ENCODE data around the gene EIF5. TPM values are rescaled to one million over a fixed set of nuclear protein-coding genes. Genes with fewer than 3 reads are reported as not detected.

EIF5 gene
- total RNA-seq, 1 donor from 2014 or later: 187 TPM

DNA sequence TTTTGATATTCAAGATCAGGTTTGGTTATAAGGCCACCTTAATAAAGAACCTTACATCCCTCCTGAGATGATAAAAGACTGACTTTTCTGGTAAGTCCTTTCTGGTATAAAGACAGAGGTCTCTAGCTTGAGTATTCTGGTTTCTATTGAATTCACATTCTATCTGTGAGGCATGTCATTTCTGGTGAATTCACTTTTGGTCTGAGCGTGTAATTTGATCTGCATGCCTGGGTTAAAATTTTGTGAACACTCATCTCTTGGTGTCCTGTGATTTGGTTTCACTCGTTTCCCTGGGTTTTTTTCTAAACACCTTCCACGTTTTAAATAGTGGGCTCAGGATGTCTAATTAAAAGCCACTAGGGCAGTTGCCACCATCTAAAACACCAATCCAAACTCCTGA lies 12.2 kb downstream of the EIF5 start:
- DNase-seq (ENCODE audit: low read depth): no peak
- TF ChIP-seq, protein P1, sequence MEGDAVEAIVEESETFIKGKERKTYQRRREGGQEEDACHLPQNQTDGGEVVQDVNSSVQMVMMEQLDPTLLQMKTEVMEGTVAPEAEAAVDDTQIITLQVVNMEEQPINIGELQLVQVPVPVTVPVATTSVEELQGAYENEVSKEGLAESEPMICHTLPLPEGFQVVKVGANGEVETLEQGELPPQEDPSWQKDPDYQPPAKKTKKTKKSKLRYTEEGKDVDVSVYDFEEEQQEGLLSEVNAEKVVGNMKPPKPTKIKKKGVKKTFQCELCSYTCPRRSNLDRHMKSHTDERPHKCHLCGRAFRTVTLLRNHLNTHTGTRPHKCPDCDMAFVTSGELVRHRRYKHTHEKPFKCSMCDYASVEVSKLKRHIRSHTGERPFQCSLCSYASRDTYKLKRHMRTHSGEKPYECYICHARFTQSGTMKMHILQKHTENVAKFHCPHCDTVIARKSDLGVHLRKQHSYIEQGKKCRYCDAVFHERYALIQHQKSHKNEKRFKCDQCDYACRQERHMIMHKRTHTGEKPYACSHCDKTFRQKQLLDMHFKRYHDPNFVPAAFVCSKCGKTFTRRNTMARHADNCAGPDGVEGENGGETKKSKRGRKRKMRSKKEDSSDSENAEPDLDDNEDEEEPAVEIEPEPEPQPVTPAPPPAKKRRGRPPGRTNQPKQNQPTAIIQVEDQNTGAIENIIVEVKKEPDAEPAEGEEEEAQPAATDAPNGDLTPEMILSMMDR (conservative IDR thresholded peaks at IDR 0.05; ENCODE audit: low read depth, low read length): no peak

DNA sequence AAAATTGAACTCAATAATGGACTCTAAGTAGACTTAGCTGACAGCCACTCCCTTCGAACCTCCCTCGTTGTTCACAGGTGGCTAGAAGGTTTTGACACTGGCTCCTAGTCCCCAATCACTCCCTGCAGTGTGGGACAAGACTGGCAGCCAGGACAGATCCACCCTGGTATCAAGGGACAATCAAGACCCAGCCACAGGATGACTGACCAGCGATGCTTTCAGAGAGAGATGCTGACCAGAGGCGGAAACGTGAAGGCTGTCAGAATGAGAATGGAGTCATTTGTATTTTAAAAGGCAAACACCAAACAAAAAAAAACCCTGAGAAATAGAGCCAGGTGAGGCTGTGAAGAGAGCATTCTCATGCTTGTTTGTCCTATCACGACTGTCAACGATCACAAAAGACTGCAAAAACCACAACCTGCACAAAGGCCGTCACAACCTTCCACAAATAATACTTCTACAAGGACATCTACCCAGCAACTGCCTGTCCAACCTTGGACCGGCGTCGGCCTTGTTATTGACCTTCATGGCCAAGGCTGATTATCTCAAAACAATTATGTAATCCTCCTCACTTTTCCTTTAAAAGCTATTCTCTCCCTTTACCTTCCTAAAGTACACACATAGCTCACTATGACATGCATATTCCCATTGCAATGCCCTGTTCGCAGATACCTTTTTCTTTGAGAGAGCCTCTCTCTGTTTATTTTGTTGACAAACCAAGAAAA lies 13.2 kb downstream of the EIF5 start:
- no peak for DNase-seq (ENCODE audit: low read depth)
- TF ChIP-seq, protein P1 (conservative IDR thresholded peaks at IDR 0.05; ENCODE audit: low read depth, low read length): no peak
- H3K4me3 ChIP-seq (ENCODE audit: low read depth, low read length): no peak overlapping the region

More for the DNA sequence above, 12.2 kb downstream of the EIF5 start:
- H3K4me3 ChIP-seq (ENCODE audit: low read depth, low read length): no peak overlapping the region

DNA sequence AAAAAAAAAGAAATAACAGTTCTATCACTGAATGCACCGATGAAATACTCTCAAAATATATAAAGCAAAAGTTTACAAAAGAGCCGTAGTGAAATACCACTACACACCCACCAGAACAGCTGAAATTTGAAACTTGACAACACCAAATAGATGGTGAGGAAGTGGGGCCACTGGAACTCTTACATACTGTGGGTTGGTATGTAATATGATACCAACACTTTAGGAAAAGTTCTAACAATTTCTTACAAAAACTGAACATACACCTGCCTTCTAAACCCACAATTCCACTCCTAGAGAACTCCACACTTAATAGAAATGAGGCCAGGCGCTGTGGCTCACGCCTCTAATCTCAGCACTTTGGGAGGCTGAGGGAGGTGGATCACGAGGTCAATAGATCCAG lies 14.1 kb downstream of the EIF5 start:
- no peak overlapping the region for H3K4me3 ChIP-seq (ENCODE audit: low read depth, low read length)
- DNase-seq (ENCODE audit: low read depth): no peak
- TF ChIP-seq, protein P1 (conservative IDR thresholded peaks at IDR 0.05; ENCODE audit: low read depth, low read length): no peak

DNA sequence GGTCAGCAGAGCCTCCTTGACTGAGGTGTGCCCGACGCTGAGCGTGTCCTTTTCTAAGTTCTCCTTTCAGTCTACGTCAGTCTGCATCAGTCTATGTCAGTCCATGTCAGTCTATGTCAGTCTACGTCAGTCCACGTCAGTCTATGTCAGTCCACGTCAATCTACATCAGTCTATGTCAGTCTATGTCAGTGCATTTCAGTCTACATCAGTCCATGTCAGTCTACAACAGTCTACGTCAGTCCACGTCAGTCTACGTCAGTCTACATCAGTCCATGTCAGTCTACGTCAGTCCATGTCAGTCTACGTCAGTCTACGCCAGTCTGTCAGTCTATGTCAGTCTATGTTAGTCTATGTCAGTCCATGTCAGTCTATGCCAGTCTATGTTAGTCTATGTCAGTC lies 15.9 kb downstream of the EIF5 start:
- TF ChIP-seq, protein P1 (conservative IDR thresholded peaks at IDR 0.05; ENCODE audit: low read depth, low read length): no peak
- H3K4me3 ChIP-seq (ENCODE audit: low read depth, low read length): no peak overlapping the region

DNA sequence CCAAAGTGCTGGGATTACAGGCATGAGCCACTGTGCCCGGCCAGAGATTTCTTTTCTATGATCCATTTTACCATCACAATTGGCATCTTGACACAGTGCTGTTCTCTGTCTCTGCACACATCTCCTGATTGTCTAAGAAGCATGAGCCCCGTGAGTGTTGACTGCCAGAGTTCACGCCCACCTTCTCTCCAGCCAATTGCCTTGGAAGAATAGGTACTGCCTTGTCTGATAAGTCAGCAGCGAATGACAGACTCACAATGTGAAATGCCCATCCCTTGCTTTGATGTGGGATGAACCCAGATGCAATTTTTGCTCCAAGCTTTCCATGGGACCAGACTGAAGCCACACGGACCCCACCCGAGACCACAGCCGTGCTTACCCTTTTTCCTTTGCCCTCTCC lies 19.3 kb downstream of the EIF5 start:
- no peak overlapping the region for H3K4me3 ChIP-seq (ENCODE audit: low read depth, low read length)
- DNase-seq (ENCODE audit: low read depth): no peak
- TF ChIP-seq, protein P1 (conservative IDR thresholded peaks at IDR 0.05; ENCODE audit: low read depth, low read length): no peak

More for the DNA sequence above, 15.9 kb downstream of the EIF5 start:
- DNase-seq (ENCODE audit: low read depth): no peak

DNA sequence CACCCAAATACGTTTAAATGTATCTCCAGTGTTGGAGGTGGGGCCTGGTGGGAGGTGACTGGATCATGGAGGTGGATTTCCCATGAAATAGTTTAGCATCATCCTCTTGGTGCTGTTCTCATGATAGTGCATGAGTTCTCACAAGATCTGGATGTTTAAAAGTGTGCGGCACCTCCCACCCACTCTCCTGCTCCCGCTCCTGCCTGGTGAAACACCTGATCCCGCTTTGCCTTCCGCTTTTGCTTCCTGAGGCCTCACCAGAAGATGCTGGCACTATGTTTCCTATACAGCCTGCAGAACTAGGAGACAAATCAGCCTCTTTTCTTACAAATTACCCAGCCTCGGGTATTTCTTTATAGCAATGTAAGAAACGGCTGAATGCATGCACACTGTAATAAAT lies 20.1 kb downstream of the EIF5 start:
- TF ChIP-seq, protein P1 (conservative IDR thresholded peaks at IDR 0.05; ENCODE audit: low read depth, low read length): no peak
- DNase-seq (ENCODE audit: low read depth): no peak

More for the DNA sequence above, 20.1 kb downstream of the EIF5 start:
- no peak overlapping the region for H3K4me3 ChIP-seq (ENCODE audit: low read depth, low read length)

All from epithelial cell of proximal tubule (primary cell).